ENCODE data around the gene YIPF5.

The YIPF5 gene

DNA sequence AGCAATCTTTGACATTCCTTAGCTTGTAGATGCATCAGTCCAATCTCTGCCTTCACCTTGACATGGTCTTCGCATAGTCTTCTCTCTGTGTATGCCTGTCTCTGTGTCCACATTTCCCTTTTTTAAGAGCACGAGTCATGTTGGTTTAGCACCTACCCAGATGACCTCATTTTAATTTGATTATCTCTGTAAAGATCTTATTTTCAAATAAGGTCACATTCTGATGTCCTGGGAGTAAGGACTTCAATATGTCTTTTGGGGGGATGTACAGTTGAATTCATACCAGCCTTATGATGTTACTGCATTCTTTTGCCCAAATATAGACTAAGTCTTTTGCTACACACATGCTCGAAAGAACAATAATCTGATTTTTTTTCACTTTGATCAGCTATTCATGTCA, 7.1 kb upstream of the YIPF5 start:
- no peak for DNase-seq

DNA sequence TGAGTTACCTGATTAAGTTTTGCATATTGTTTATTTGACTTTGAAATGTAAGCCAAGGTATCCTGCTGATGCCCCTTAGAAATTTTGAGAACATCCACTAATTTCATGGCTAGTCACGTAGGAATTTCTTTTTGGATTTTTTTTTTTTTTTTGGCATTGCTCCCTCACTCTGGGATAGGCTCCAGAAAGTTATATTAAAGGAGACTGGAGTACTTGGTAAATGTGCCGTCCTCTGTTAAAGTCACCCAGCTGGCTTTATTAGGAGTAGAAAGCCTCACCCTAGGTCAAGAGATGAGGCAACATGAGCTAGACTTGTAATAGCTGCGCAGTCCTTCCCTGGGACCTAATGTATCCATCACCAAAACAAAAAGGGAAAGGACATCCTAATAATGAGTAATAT, 3.3 kb upstream of the YIPF5 start:
- no peak for DNase-seq

DNA sequence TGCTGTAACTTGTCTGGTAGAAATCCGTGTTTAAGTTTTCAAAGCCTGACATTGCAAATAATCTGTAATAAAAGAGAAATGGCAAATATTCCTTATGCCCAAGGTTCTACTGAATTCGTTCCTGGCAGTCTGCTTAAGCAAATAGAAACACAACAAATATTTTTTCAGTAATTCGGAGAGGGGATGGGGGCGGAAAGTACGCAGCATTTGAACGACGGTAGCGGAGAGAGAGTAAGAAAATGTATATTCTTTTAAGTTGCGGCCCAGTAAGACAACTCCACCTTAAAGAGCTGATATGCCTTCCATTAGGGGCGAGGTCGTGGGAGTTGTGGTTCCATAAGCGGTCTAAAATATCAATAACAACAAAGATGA, 569 bp downstream of the YIPF5 start:
- no peak for DNase-seq

DNA sequence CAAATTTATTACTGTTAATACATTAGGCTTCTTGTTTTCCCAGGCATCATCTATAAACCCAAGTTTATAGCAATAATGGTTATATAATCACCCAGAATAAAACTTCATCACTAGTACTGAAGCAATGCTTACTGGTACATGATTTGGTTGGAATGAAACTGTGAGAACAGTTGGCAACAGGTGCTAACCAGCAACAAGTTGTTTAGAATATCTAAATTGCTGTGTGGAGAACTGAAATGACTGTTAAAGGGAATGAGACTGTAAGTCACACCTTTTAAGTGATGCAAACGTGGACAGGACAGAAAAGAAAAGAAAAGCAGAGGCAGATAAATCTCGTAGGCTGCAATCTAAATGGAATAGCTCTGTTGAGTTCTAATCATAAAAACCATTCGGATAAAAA, 2.5 kb downstream of the YIPF5 start:
- no peak for DNase-seq

DNA sequence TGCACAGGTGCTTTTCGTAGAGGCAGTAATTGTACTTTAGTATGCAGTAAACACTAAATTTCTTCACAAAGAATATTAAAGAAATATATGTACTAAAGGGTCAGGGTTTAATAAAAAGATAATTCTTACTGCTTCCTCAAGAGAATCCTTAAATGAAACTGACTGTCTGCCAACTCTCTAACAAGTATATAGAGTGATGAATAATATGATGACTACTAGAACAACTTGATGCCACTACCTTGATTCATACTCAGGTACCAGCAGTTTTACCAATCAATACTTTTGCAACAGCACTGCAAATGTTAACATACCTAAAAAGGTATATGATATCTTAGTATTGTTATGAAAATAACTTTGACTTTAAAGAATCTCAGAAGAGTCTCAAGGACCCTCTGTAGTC, 3.8 kb downstream of the YIPF5 start:
- DNase-seq = no peak

DNA sequence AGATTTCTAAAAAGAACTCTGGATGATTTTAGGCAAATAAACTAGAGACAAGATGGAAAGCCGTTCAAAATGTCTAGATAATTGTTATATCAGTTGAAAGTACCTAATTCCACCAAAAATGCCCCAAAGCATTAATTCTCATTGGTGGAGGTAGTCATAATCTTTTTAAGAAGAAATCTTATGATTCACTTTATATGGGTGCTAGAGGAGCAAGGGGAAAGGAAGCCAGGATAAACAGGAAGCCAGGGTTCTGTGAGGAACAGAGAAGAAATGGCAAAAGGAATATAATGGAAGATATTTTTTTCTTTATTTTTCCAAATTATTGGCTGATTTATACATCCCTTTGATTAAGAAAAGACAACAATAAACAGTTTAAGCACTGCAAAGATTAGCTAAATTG, 7.8 kb downstream of the YIPF5 start:
- no peak for DNase-seq

DNA sequence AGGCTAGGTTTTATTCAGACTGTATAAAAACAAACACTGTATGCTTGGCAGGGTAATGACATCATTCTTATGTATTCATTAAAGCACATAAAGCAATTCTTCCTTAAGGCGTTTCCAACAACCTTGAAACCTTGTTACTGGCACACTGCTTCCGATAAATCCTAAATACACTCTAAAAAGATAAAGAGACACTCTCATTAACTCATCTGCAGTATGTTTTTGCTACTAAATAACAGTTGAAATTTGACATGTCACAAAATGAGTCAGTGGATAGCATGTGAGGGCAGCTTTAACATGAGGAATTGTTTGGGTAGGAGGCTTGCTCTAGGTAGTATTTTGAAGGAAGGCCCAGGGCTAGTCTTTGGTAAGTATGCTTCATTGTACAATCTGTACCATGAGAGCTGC, 13.7 kb downstream of the YIPF5 start:
- DNase-seq = no peak

DNA sequence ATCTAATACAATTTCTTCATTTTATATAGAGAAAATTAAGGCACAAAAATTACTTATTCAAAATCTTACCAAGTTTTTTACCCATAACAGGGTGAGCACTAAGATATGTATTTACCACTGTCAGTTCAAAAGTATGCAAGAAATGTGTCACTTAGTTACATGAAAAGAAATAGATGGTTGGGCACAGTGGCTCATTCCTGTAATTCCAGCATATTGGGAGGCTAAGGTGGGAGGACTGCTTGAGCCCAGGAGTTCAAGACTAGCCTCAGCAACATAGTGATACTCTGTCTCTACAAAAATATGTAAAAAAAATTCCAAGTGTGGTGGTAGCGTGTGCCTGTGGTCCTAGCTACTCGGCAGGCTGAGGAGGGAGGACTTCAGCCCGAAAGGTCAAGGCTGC, 19.4 kb downstream of the YIPF5 start:
- DNase-seq = no peak

DNA sequence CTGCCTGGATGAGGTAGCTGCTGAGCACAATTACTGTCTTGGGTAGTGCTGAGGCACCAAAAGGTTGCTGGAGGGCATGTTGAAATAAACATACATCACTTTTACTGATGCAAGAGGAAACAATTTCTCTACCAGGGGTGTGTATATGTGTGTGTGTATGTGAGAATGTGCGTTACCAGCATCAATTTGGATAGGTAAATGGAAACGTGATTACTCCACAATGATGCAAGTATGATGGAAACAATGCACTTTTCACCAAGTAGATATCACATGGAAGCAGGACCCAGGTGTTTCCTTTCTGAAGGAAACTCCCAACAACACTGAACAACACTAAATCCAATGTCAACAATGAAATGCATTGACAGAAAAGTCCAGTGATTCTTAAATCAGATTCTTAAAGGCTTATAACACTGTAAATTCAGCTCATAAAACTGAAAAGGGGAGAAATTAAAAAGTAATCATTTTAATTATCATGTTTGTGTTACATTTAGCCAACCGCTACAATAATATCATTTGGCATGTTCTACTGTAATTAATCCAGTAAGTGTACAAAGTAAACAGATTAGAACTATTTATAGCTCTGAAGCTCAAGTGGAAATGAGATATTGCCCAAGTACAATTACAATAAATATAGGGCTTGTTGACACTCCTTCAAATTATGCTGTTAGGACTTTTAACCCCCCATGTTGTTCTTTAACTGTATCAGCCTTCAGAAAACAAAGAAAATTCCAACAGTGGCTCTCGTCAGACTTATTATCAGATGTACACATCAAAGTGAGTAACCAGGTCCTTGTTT, 25.3 kb downstream of the YIPF5 start:
- DNase-seq = no peak

DNA sequence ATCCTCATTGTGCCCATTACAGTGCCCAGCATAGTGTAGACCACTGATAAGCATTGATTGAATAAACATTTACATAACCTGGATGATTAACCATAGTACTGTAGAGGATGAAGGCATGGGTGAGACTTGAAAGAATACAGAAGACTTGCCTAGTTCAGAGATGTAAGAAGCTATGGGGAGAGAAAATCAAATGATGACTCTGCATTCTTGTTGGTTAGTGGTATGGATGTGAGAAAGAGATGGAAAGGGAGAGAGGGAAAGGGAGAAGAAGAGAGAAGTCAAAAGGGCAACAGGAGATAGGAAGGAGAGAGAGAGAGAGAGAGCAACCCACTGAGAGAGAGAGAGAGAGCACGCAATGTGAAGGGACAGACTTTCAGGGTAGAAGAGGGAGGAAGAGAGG, 26.8 kb downstream of the YIPF5 start:
- no peak for DNase-seq

DNA sequence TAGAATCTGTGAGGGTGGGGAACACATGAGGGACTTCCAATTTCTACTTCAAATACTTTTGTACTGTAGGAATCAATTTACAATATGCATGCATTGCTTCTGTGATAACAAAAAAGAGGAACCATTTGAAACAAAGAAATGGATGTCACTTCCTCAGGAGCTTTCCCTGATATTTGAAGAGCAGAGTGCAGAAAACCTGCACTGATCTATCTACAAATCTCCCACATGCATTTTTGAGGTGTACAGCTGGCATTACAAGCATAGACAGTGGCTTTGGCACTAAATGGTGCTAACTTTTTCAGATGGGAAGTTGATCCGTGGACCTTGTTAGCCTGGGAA, 27.7 kb downstream of the YIPF5 start:
- no peak for DNase-seq

DNA sequence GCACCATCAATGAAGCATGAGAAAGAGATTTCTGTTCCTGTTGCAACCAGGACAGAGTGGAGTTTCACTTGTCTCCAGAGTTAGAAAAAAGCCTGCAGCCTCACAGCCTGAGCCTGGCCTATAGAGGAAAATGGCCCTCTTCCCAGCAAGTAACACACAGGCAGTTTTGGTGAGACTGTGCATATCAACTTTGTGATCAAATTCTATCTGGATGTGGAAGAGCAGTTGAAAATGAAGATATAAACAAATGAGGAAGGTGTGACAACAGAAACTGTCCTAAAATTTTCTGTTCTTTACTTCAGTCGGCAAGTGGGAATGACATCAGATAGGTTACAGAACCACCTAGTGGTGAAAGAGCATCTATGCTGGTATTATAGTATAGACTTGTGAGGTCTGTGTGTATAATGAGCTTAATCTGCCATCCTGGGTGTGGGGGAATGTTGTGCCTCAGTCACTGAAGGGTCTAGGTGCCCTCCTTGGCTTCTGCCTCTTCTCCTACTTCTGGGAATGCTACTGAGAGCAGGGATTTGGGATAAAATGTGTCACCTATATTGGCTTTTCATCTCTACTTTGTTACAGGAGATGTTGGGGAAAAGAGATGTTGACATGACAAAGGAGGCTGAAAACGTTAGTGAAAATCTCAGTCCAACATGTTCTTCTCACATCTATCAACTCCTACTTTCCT, 28.2 kb downstream of the YIPF5 start:
- DNase-seq = no peak

DNA sequence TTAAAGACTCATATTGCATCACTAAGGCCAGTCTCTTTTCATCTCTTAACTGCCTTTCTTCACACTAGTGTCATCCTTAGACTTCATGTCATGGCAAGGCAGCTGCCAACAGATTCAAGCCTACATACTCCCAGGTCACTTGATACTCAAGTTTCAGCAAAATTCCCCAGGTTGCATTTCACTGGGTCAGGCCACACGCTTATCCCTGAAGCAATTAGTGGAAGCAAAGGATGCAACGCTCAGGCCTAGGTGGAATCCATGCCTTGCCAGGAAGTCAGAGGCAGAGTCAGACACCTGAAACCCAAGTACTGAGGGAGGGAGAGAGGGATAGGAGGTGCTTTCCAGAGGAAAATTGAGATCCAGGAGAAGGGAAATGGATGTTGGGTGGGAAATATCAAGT, 28.9 kb downstream of the YIPF5 start:
- no peak for DNase-seq

DNA sequence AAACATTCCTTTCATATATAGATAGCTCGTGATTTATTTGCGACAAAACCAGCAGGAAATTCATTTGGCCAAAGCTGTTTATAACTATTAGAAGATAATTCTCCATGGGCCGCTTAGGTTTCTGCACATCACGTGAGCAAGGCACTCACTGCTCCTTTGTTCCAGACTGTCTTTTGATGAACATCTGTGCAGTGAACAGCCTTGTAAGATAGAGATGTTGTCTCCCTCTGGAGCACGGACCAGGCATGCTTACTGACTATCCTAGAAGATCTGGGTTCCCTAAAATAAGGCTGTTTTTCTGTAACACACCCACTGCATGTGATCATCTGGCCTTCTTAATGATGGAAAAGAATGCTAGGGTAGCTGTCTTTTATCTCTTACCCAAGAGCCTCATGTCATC, 30.9 kb downstream of the YIPF5 start:
- no peak for DNase-seq

DNA sequence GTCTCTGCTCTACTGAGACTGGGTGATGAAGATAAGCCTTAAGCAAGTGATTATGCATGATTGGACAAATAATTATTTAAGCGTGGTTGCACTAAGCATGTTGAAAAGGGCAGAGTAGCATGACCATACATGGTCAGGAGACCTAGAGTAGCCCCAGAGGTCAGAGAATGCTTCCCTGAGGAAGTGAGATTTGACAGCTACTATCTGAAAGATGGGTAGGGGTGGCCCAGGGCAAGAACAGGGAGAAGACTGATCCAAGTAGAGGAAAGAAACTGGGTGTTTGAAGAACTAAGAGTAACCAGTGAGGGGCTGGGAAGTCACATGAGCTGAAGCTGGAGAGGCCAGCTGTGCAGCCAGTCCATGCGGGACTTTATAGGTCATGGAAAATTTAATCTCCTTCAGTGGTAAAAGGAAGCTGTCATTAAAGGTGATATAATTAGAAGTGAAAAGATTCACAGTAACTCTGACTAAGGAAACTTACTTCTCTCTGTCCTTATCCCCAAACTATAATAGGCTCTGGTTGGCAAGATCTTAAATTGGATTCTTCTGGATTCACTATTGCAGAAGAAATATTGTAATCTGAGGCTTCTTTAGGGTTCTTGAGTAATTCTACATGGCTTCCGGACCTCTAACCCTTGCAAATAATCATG, 35.2 kb downstream of the YIPF5 start:
- DNase-seq = no peak

DNA sequence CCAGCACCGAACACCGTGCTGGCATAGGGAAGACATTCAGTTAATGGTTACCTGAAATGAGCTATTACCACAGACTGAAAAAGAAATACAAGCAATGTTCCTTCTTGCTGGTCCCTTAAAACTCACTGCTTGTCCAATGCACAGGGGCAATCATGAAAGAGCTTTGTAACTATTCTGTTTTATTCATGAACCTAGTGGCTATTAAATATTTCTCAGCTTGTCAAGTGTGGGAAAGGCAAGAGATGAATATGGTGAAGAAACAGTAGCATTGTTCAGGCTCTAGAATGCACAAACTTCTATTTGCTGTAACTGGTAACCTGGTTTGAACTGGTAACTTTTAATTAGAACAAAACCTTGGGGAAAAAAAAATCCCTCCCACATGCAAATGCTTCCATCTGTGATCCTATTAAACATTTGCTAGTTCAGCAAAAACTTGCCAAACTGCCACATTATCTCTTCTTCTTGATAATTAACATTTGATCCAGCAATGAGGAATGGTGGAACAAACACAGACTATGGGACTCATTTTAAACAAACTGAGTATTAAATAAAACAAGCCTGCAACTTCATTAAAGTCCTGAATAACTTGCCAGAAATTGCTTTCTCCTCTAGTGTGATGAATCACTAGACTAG, 36.1 kb downstream of the YIPF5 start:
- no peak for DNase-seq

DNA sequence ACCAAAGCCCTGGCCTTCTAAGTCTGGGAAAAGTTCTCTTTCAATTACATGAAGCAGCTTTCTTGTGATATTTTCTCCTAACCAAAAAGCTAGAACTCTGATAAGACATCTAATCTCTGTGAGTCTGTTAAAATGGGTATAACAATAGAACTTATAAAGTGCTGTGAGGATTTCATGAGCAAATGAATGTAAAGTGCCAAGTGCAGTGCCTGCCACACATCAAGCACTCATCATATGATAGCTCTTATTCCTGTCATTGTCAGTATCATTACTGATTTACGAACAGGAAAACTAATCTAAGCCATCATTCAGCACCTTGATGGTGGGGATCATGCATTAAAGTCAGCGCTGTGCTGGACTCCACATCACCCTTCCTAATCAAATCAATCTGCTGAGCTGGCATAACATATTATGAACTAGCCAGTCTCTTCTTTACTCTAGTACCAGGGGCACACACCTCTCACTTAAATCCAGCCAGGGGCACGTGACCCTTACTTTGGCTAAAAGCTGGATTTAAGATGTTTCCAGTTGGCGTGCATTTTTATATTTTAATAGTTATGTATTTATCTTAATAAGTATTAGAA, 37.3 kb downstream of the YIPF5 start:
- no peak for DNase-seq

DNA sequence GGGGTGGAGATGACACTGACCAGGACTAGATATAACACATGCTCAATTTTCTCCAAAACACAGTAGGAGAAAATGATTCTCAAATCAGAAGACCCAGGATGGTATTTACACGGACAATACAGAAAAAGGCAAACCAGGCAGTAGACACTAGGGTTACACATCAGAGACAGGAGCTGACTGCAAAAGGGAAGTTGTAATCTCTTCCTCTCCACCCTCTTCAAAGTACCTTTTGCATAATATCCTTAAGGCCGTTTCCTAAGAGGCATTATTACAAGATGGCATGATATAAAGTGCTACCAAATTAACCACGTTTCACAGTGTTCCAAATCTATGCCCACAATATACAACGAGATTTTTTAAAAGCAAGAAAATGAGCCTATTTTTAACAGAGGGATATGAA, 39.2 kb downstream of the YIPF5 start:
- DNase-seq = no peak

DNA sequence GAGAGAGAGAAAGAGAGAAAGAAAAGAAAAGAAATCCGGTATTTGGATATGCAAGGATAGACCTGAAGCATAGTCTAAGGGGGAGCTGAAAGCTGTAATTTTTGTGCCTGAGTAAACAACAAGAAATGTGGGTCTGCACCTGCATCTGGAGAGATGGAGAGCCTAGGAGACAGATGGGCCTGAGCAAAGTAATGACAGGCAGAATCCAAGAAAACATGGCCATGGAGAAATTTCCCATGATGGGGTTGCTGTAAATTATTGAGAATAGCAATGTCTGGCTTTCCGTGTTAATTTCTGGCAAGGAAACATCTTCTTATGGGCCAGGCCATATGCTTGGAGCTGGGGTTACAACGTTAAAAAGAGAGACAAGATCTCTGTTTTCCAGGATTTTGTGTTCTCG, 40.2 kb downstream of the YIPF5 start:
- DNase-seq = no peak

DNA sequence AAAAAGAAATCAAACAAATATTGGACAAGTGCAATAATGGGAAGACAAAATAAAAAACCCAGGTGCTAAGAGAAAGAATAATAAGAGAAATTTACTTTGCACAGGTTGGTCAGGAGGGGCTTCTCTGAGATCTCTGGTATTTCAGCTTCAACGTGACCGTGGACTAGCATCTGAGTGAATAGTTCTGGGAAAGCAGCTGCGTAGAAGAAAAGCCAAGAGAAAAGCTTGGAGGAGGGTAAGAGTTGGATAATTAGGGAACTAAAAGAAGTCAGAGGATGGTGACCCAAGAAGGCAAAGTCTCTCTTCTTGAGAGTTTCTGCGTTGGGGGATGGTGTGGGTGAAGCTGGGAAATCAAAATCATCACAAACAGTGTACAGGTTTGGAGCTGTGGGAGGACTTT, 41.6 kb downstream of the YIPF5 start:
- no peak for DNase-seq

DNA sequence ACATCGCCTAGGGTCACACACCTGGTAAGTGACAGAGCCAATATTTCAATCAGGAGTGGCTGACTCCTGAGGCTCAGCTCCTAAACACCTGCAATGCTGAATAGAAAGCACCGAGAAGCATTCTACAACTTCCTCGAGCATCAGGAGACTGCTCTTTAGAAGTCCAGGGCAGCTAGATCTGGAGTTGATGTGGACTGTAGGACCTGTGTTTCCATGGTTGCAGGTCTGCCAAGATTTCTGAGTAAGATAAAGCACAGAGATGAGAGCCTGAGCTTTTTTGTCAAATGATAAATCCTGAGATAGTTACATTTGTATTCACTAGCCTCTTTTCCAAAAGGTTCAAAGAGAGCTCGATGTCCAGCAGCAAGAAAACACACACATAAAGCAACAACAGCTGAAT, 43.8 kb downstream of the YIPF5 start:
- no peak for DNase-seq

DNA sequence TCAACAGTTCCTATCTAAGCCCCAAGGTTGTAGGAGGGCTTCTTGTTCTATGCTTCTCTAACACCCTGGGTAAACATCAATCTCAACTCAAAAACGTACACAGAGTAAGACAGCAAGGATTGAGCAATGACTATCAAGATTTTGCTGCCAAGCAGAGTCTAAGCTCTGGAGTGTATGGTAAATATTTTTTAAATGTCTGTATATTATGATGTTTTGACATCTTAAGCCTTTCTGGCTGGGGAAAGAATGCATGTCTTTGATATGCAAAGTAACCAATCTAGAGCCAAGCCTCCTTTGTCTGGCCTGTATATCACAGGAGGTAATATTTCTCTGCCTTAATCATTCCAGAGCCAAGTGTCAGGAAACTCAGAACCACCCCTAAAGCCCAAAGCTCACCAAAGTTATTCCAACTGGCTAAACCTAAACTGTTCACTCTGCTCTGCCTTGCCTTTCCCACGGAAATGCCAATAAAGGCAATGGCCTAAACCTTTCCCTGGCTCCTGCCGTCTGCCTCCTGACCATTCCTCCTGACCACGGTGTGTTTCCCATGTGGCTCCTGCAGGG, 45.2 kb downstream of the YIPF5 start:
- no peak for DNase-seq

DNA sequence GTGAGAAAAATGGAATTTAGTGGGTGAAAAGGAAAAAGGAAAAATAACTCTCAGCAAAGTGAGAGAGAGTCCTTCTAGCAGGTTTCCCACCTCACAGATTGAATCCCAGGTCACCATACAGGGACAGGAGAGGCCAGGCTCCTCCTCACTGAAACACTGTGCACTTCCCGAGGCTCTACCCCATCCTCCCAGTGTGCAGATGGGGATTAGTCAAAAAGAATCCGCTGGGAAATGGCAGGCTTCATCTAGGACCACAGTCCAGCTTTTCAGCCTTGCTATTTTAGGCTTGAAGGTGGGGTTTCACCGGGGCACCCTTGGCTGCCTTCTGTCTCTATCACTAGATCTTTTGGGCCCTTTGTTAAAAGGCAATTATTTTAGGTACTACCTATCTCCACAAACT, 47.8 kb downstream of the YIPF5 start:
- no peak for DNase-seq
